HUDEP-2 (cell line): ENCODE measurements around the gene CCNI2.
A peak's percentile ranks its signal among the peaks of the same experiment; 100 is the strongest.

Experiments used
- DNase-seq, 76 experiments: peaks; one replicate each; lab custom pipeline; 2025; ENCODE audit not compliant: unreplicated experiment in 76 of 76; lab: John Stamatoyannopoulos, UW

CCNI2 gene

GRCh38 chr5:132764051-132764450, 16.8 kb downstream of the CCNI2 start:
- DNase-seq: no peak

DNA sequence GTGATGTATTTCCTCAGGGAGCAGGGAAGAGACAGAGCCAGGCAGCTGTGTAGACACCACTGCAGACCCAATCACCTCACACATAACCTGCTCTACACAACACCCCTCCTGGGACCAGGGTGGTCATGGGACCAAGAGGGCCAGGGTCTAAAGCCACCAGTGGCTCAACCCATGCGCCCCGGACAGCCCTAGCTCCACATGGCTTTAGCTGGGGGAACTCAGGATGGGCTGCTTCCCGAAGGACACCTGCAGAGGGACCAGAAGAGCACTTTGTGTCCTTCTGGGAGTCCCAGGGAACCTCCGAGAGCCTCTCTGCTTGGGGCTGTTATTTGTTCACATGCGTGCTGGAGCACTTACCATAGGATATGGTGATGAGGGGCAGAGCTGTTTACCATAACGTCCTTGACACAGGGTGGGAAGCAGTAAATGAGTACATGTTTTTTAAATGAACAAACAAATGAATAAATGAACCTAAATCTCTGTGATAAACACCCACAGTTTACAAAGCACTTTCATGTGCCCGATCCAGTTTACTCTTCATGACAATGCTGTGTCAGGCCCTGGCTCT, 17.5 kb downstream of the CCNI2 start:
- no peak for DNase-seq

DNA sequence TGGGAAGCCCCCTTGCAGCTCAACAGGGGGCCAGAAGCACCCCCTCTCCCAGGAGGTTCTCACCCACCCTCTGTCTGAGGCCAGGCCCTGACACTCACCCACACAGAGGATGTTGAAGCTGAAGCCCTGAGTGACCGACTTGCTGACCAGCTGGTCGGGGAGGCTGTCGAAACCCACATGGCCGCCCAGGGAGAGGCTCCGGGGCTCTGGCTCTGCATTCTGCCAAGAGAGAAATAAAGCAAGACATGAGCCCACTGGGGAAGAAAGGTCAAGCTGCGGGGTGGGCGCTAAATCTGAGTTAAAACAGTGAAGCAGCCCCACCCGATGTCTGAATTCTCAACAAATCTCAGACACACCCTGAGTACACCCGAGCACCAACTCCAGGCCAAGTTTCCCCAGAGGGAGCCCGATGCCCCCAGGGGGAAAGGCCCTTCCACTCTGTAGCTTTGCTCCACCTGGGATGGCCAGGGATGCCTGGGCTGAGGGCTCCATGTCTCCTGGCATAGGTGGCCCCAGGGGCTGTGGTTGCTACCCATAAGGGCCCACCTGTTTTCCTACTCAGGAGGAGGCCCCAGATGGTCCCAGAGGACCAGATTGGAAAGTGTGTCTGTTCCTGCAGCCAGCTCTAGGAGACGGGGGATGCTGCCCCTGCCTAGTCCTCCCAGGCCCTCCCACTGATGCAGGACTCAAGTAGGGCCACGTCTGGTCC, 18.2 kb downstream of the CCNI2 start:
- no peak for DNase-seq

DNA sequence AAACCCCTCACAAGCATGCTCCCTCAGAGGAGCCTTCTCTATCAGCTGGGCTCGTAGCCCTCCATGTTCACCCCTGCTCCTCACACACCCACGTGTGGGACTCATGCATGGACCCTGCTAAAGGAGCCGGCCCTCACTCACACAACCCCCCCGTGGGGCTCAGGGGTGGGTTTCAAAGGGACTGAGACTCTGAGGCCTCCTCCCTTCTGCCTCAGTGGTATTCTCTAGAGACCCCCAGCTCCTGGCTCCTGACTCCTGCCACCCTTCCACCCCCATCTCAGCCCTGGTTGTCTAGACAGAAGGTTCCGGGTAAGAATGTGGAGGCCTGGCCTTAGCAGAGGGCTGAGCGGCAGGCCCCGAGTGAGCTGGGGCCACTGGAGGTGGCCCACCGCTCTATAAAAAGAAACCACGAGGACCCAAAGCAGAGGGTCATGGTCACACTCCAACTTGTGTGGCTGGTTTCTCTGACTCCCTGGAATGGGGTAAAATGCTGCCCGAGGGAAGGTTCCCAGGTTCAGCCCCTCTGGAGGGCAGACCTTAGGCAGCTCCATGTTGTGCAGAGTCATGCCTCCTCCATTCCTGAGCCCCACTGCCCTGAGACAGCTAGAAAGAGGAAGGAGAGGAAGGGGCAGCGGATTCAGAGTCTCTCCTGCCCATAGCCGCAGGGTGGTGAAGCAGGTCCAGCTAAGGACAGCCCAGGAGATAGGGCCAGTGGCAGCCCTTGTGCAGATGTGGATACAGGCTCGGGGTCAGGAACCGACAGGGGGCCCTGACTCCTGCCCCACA, 19.0 kb downstream of the CCNI2 start:
- no peak for DNase-seq

DNA sequence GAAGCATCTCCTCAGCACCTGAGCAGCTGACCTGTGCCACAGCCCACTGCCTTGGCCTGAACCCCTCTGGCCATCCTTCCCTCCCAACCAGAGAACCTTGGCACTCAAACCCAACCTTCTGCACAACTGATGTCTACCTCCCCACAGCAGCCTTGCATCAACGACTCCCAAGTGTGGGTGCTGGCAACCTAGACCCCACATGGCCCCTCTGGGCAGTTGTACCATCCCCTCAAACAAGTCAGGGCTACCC, 19.5 kb downstream of the CCNI2 start:
- no peak for DNase-seq

- DNase-seq: no peak
Observed at GRCh38 chr5:132767150-132767549, 19.9 kb downstream of the CCNI2 start.

DNA sequence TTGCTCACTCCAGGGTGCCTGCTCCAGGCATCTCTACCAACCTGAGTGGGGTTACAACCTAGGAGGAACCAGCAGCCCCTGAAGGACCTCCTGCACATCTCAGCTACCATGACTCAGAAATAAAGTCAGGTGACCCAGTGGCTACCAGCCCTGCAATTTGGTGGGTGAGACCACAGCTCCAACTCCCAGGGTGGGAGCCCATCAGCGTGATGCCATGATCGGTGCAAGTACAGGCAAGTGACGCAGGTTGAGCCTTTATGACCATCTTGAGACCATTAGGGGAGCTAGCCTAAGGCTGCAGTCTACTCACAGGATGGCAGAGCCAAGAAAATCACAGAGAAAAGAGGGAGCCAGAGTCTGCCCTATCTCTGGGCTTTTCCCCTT, 21.3 kb downstream of the CCNI2 start:
- no peak for DNase-seq

DNA sequence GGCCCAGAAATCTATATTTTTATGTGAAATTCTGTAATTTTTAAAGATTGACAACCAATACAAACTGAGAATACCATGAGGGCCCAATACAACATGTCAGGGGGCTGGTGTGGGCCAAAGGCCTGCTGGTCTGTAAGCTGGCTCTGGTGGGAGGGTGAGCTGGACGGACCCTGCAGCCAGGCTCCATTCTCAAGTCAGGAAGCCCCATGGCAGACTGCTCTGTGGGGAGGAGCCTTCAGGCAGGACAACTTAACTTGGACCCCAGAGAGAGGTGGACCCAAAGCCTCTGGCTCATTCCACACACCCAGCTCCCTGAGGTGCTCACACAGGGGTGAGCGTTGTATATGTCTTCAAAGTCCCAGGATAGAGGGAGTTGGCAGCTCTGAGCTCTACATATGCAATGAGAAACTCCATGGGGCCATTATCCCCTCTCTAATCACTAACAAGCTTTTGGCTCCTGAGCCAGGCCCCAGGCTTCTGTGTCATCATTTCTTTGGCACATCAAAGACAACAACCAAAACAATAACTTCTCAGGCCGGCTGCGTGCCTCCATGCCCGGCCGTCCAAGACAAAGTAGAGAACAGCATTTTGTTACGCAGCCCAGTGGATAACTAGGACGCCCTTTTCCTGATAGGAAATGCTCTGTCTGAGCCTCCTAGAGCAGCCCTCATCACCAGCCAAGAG, 23.4 kb downstream of the CCNI2 start:
- DNase-seq: no peak

DNA sequence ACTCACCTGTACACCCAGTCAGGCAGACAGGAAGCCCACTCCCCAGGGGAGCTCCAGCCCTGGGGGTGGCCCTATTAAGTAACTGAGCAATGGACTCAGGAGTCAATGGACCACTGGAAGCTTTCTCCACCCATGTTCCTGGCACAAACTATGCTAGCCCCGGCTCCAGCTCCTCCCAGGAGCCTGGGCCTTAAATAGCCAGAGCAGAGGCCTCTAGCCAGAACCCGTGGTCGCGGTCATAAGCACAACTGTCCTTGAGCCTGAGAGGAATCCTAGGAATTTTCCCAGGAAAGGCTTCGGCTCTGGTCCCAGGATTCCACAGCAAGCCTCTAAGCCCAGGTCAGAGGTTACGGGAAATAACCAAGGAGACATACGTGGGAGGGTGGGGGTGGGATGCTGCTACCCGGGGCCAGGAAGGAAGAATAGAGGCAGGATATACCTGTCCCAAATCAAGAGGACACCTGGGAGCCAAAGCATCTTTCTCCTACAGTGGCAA, 24.3 kb downstream of the CCNI2 start:
- no peak for DNase-seq

DNA sequence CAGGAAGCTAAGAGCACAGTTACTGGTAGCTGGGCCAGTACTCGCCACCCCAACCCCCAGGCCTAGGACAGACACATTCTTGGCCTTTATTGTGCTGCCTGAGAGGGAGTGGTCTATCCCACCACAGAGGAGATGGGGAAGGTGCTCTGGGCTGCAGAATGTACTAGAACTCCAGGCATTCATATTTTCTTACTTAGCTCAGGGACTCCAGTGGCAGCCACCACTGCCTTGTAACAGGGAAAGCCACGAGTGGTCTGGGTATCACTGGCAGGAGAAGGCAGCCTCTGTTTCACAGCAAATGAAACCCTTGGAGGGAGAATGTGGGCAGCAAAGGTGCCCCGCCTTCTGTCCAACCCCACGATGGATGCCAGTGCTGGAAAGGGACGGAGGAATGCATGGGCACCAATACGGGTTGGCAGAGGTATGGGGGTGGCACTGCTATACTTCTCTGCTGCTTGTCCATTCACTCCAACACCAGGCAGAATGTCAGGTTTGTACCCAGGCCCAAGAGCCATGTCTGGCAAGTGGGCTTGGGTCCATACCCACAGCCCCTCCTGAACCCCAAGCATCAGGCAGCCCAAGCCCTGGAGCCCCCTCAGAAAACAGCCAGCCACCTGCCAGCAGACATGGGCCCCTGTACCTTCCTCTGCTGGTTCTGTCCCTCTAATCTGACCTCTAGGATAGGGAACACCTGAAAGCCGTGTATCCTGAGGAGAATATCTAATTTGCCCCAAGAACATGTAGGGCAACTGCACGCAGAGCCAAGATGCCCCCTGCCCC, 25.3 kb downstream of the CCNI2 start:
- no peak for DNase-seq

- DNase-seq: peak in 19 of 76 experiments; percentile 3 to 38 (median 14)
Observed at GRCh38 chr5:132773114-132773513, 25.9 kb downstream of the CCNI2 start.

DNA sequence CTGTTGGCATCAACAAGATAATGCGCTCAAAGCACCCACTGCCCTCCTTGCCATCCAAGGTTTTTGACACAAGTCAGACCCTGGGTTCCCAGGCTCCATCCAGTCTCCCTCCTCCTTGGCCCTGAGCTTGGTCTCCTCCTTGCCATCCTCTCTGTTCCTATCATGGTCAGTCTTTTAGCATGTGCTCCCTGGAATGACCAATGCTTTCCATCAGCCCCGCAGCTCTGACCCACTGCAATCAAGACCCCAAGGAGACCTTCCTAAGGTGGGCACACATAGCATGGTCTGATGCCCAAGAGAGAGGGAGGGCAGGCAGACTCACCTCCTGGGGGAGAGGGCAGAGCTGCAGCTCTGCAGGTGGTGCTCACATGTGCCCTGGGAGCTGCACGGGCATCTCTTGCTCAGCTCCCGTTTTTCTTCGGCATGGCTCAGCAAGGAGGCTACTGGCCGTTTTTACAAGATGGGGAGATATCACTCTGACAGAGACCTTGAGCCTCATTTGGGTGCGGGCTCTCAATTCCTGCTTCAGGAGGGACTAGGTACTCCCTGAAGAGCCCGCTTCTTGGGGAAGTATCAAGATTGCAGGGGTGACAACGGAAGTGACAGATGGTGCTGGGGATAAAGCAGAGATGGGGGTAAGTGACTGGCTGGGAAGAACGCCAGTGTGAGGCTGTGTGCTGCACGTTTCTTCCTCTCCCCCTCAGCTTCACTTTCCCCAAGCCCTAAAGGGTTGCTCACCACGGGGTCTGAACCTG, 26.6 kb downstream of the CCNI2 start:
- DNase-seq: peak in 63 of 76 experiments; percentile 12 to 81 (median 55)

GRCh38 chr5:132774406-132774805, 27.2 kb downstream of the CCNI2 start:
- peak in 52 of 76 experiments; percentile 14 to 76 (median 52) for DNase-seq

DNA sequence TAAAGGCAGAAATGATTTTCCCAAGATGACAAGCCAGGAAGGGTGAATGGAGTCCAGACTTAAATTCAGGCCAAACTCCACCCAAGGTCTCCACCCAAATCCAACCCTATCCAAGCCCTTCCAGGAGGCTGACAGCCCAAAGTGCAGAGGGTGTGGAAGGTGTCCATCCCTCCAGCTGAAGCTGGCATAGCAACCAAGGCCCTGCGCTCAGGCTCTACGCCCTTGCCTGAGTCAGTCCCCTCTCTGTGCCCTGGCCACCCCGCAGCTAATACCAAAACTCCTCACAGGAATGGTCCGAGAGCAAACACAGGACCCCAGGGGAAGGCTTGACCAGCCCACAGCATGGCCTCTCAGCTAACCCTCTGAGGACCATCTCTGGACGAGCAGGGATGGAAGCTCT, 27.7 kb downstream of the CCNI2 start:
- peak in 1 of 76 experiments; percentile 15 for DNase-seq

DNA sequence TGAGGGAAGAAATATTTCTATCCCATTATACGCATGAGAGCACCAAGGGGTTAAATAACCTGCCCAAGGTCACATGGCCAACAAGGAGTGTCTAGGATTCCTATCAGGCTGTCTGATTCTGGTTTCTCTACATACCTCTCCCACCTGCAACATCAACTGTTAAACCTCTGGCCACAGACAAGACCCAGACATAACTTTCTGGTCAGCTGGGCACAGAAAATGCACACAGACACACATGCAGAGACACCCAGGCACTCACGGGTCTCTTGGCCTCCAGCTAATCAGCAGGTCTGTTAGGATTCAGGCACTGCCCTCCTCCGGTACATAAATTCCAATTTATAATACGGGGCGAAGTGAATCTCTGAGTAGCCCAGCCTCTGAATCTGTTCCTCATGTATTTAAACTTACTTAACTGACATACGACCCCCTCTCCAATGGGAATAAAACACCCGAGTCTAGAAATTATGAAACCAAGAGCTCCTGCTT, 28.3 kb downstream of the CCNI2 start:
- DNase-seq: peak in 6 of 76 experiments; percentile 8 to 32 (median 11)

GRCh38 chr5:132776131-132776937, 29.1 kb downstream of the CCNI2 start:
- peak in 67 of 76 experiments; percentile 8 to 78 (median 49) for DNase-seq

- DNase-seq: peak in 1 of 76 experiments; percentile 33
Observed at GRCh38 chr5:132776938-132777208, 29.6 kb downstream of the CCNI2 start.

DNA sequence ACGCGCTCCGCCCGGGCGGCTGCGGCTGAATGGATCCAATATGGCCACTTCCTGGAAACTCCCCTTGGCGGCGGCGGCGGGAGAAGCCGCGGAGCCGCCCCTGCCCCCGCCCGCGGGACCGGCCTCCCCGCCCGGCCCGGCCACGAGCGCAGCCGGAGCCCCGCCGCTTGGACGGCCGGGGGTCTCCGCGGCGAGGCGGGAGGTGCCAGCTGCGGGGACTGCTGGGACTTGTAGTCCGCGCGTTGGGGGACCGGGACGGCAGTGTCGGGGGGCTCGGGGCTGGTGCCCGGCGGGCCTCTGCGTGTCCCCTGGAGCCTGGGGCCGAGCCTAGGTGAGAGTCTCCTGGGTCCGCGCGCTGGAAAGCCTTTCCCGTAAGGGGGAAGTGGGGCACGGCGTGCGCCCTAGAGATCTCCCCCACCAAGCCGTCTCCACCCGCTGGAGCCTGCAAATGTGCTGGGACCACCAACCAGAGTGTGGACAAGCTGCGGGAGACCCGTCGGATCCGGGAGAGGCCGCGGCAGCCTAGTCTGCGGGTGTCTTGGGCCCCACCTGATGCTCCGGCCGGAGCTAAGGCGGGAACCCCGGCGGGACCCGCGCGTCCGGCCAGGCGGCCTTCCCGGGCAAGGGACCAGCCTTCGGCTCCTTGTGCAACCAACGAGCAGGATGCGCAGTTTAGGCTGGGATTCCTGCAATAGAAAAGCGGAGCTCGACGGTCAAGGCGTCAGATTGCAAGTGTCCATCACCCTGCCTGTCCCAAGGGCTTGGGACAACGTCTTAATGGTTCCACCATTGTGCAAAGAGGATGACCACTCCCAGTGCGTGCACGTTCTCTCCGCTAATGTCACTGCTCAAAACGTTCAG, 30.2 kb downstream of the CCNI2 start, which contains the start of gene SEPTIN8:
SEPTIN8 (minus strand) TSS at position 31 of the 861 bp plus-strand sequence. CDS start 102 bp downstream, outside the sequence.
- peak in 31 of 76 experiments; percentile 7 to 47 (median 26) for DNase-seq
